CD14-positive monocyte (primary cell): ENCODE results near the gene MACROH2A2. TPM values are rescaled to one million over a fixed set of nuclear protein-coding genes. Genes with fewer than 3 reads are reported as not detected.

Source experiments
- DNase-seq, 3 donors: peaks; one replicate each; pipeline ENCODE4 v3.0.0-alpha.2; 2011 to 2022
- H2AFZ ChIP-seq: 2 replicates; pipeline ENCODE4 v1.6.0; 2012; ENCODE audit warnings: mild to moderate bottlenecking, low read depth, low read length, inconsistent platforms; ENCODE audit not compliant: insufficient read depth, poor library complexity, severe bottlenecking
- H3K27ac ChIP-seq, 2 donors: 1 replicate in 1 of 2; 2 replicates in 1 of 2; pipeline ENCODE4 v1.5.1; 2012 to 2013; ENCODE audit warnings: low read length in 2 of 2, control low read depth in 1 of 2, inconsistent platforms in 1 of 2, low read depth in 1 of 2, mild to moderate bottlenecking in 1 of 2
- H3K27me3 ChIP-seq, 2 donors: one replicate each; pipeline versions ENCODE4 v1.6.0 to v1.6.1; 2011 to 2013; ENCODE audit warnings: low read length in 2 of 2; ENCODE audit not compliant: control insufficient read depth in 2 of 2, insufficient read depth in 2 of 2
- H3K36me3 ChIP-seq, 2 donors: replicated peaks in 1 of 2; 1 replicate in 1 of 2; 2 replicates in 1 of 2; pipeline versions ENCODE4 v1.5.1 to v1.6.1; 2012 to 2013; ENCODE audit warnings: low read length in 2 of 2, control low read depth in 1 of 2, inconsistent platforms in 1 of 2, mild to moderate bottlenecking in 1 of 2; ENCODE audit not compliant: insufficient read depth in 2 of 2, control insufficient read depth in 1 of 2
- H3K4me1 ChIP-seq, 2 donors: 1 replicate in 1 of 2; 2 replicates in 1 of 2; pipeline versions ENCODE4 v1.5.1 to v1.6.1; 2012 to 2013; ENCODE audit warnings: low read length in 2 of 2, control low read depth in 1 of 2, inconsistent platforms in 1 of 2, mild to moderate bottlenecking in 1 of 2, moderate library complexity in 1 of 2; ENCODE audit not compliant: insufficient read depth in 2 of 2, control insufficient read depth in 1 of 2
- H3K4me2 ChIP-seq: replicated peaks from 2 replicates; pipeline ENCODE3; 2012; ENCODE audit warnings: low read length, moderate library complexity, mild to moderate bottlenecking; ENCODE audit not compliant: poor library complexity, severe bottlenecking; ENCODE audit errors: extremely low read depth
- H3K4me3 ChIP-seq, 3 experiments: fragments of 200-600 bp in 1 of 3; sonication (generic) in 1 of 3; replicated peaks in 1 of 3; 1 replicate in 2 of 3; 2 replicates in 1 of 3; pipeline ENCODE4 v1.5.1; 2011 to 2013; ENCODE audit warnings: low read length in 3 of 3, mild to moderate bottlenecking in 3 of 3, control low read depth in 2 of 3, low read depth in 2 of 3, inconsistent platforms in 1 of 3, moderate library complexity in 1 of 3
- H3K79me2 ChIP-seq: 2 replicates; pipeline ENCODE4 v1.6.0; 2012; ENCODE audit warnings: mild to moderate bottlenecking, control low read depth, inconsistent platforms, low read length, moderate library complexity; ENCODE audit not compliant: insufficient read depth
- H3K9ac ChIP-seq: 2 replicates; pipeline ENCODE4 v1.6.0; 2017; ENCODE audit warnings: low read length, mild to moderate bottlenecking; ENCODE audit not compliant: insufficient read depth, poor library complexity, severe bottlenecking
- H3K9me3 ChIP-seq, 2 donors: replicated peaks in 1 of 2; 1 replicate in 1 of 2; 2 replicates in 1 of 2; pipeline versions ENCODE4 v1.5.1 to v1.6.1; 2012 to 2013; ENCODE audit warnings: low read length in 2 of 2, control low read depth in 1 of 2; ENCODE audit not compliant: control insufficient read depth in 1 of 2, insufficient read depth in 1 of 2
- H4K20me1 ChIP-seq: 2 replicates; pipeline ENCODE4 v1.6.0; 2012; ENCODE audit warnings: mild to moderate bottlenecking, low read length, control low read depth, moderate library complexity; ENCODE audit not compliant: insufficient read depth
- H3K27ac Mint-ChIP-seq, 7 donors: one replicate each; pipeline ENCODE4 v1.8.0; 2020; ENCODE audit warnings: mild to moderate bottlenecking in 7 of 7, mixed read lengths in 7 of 7, moderate library complexity in 6 of 7, inconsistent platforms in 2 of 7
- H3K27me3 Mint-ChIP-seq, 3 donors: one replicate each; pipeline ENCODE4 v1.8.0; 2021 to 2022; ENCODE audit warnings: low read depth in 3 of 3, mild to moderate bottlenecking in 3 of 3, mixed read lengths in 3 of 3, moderate library complexity in 3 of 3, inconsistent platforms in 1 of 3
- H3K36me3 Mint-ChIP-seq, 2 donors: one replicate each; pipeline ENCODE4 v1.8.0; 2020; ENCODE audit warnings: mixed read lengths in 2 of 2, inconsistent platforms in 1 of 2, mild to moderate bottlenecking in 1 of 2
- H3K4me1 Mint-ChIP-seq: one replicate; pipeline ENCODE4 v1.8.0; 2020; ENCODE audit warnings: mild to moderate bottlenecking, mixed read lengths
- H3K4me3 Mint-ChIP-seq, 2 donors: one replicate each; pipeline ENCODE4 v1.8.0; 2020; ENCODE audit warnings: mild to moderate bottlenecking in 2 of 2, mixed read lengths in 2 of 2, moderate library complexity in 1 of 2
- H3K9me3 Mint-ChIP-seq, 7 donors: one replicate each; pipeline ENCODE4 v1.8.0; 2020 to 2022; ENCODE audit warnings: mixed read lengths in 7 of 7, mild to moderate bottlenecking in 6 of 7, moderate library complexity in 6 of 7, inconsistent platforms in 2 of 7
- CTCF ChIP-seq: fragments of 200-600 bp; IDR thresholded peaks from one replicate; pipeline ENCODE4 v1.8.0; 2022; ENCODE audit warnings: antibody characterized with exemption, mild to moderate bottlenecking
- WGBS: methylation state at CpG from one replicate; pipeline ENCODE4 v1.1.5; 2013; ENCODE audit warnings: missing lambda C conversion rate; ENCODE audit not compliant: insufficient coverage; 5-methylcytosine and 5-hydroxymethylcytosine counted together
- intact Hi-C, 2 donors: fragments of 100-400 bp; cut with micrococcal nuclease; formaldehyde crosslinking; loops; one replicate each; pipeline versions ENCODE4 v1.15.0 to v1.15.1; 2023
- polyA plus RNA-seq, 3 donors: library from polyadenylated mRNA; depleted of rRNA in 1 of 3; unstranded in 2 of 3; stranded (reverse) in 1 of 3; fragments of 300-500 nt in 2 of 3; fragments of >200 nt in 1 of 3; fragmentation: Illumina TruSeq in 2 of 3; gene quantifications; 1 replicate in 2 of 3; 2 replicates in 1 of 3; pipeline ENCODE4 v1.2.3, GENCODE V29; 2012 to 2021

Gene MACROH2A2
- polyA plus RNA-seq, 3 donors = 1.0 to 1.9 (median 1.7) TPM

- H3K9ac ChIP-seq = no peak overlapping the region
- peaks cover 0 to 6% of the 10 kb centered on the region in 2 donors for H3K27me3 ChIP-seq
- intact Hi-C loops = no loop called here
- H3K36me3 ChIP-seq = no peaks in the 10 kb centered on the region
- Mint-ChIP-seq H3K27me3 (peaks cover 8 to 17% (median 10%) of the 10 kb centered on the region in 3 donors), H3K9me3 (peaks cover 4 to 20% (median 14%) of the 10 kb centered on the region in 7 donors), H3K27ac (no peak overlapping the region), H3K4me1 (no peaks in the 10 kb centered on the region), H3K36me3 (no peaks in the 10 kb centered on the region), H3K4me3 (no peak overlapping the region)
- H2AFZ ChIP-seq = no peak overlapping the region
- no peaks in the 10 kb centered on the region for H3K4me1 ChIP-seq
- H3K9me3 ChIP-seq = peaks cover 6 to 11% of the 10 kb centered on the region in 2 donors
- H4K20me1 ChIP-seq = no peaks in the 10 kb centered on the region
- H3K79me2 ChIP-seq = no peaks in the 10 kb centered on the region
- H3K27ac ChIP-seq = no peak overlapping the region
- DNase-seq = no peak
- no peak for TF ChIP-seq CTCF
- no peak overlapping the region for H3K4me2 ChIP-seq
- H3K4me3 ChIP-seq = no peak overlapping the region
Observed at GRCh38 chr10:70031215-70031614, 21.4 kb upstream of the MACROH2A2 start.

GRCh38 chr10:70032667-70033289 lies 19.9 kb upstream of the MACROH2A2 start:
- TF ChIP-seq CTCF = no peak
- no peak overlapping the region for H3K9ac ChIP-seq
- H3K27ac Mint-ChIP-seq = no peak overlapping the region
- H3K9me3 ChIP-seq = peaks cover 3 to 11% of the 10 kb centered on the region in 2 donors
- no peak overlapping the region for H3K4me3 ChIP-seq
- no peaks in the 10 kb centered on the region for H3K36me3 ChIP-seq
- H3K4me1 Mint-ChIP-seq = no peaks in the 10 kb centered on the region
- no peaks in the 10 kb centered on the region for H3K79me2 ChIP-seq
- intact Hi-C loops = no loop called here
- H4K20me1 ChIP-seq = no peaks in the 10 kb centered on the region
- no peak overlapping the region for H3K4me3 Mint-ChIP-seq
- H3K27me3 Mint-ChIP-seq = peaks cover 7 to 9% (median 8%) of the 10 kb centered on the region in 3 donors
- H3K36me3 Mint-ChIP-seq = no peaks in the 10 kb centered on the region
- H3K9me3 Mint-ChIP-seq = peaks cover 4 to 19% (median 14%) of the 10 kb centered on the region in 7 donors
- no peak for DNase-seq
- peaks cover 0 to 6% of the 10 kb centered on the region in 2 donors for H3K27me3 ChIP-seq
- no peaks in the 10 kb centered on the region for H3K4me1 ChIP-seq
- no peak overlapping the region for H2AFZ ChIP-seq
- WGBS = 93% methylated on average over 2 of the region's 5 CpGs
- H3K27ac ChIP-seq = no peak overlapping the region
- no peak overlapping the region for H3K4me2 ChIP-seq
